Measurements from ENCODE around the gene PPIL4. TPM values are rescaled to one million over a fixed set of nuclear protein-coding genes. Genes with fewer than 3 reads are reported as not detected.

The PPIL4 gene
- total RNA-seq, 2 experiments from 2014 or later = 51.8 to 53.5 TPM

GRCh38 chr6:149501768-149502167 lies 44.1 kb downstream of the PPIL4 start:
- peaks cover 10% of the 10 kb centered on the region for H3K4me1 ChIP-seq (ENCODE audit: insufficient read depth, low read length)
- Mint-ChIP-seq H3K9me3 (no peaks in the 10 kb centered on the region), H3K27ac (peak overlapping the region; percentile 25), H3K4me1 (ENCODE audit: low read depth) (peaks cover 49% of the 10 kb centered on the region), H3K36me3 (ENCODE audit: low read depth) (peaks cover 59% of the 10 kb centered on the region), H3K27me3 (no peaks in the 10 kb centered on the region), H3K4me3 (no peak overlapping the region)
- POLR2A ChIA-PET = no interaction called here
- H3K27me3 ChIP-seq (ENCODE audit: control insufficient read depth in 1 of 2, insufficient read depth in 2 of 2, low read length in 2 of 2) = no peaks in the 10 kb centered on the region
- H3K36me3 ChIP-seq (ENCODE audit: insufficient read depth, low read length) = peaks cover 18% of the 10 kb centered on the region
- H3K9me3 ChIP-seq (ENCODE audit: control insufficient read depth in 1 of 2, insufficient read depth in 1 of 2, low read length in 2 of 2) = no peaks in the 10 kb centered on the region
- peak overlapping the region in 1 of 2 donors; percentile 21 for H3K27ac ChIP-seq (ENCODE audit: low read depth in 1 of 2, low read length in 2 of 2)
- H3K4me3 ChIP-seq (ENCODE audit: low read length) = no peak overlapping the region
- DNase-seq = no peak
- intact Hi-C loops (cut with DNase I, micrococcal nuclease) = no loop called here
- no peak for ATAC-seq (ENCODE audit: poor library complexity)
- CTCF ChIA-PET = interaction anchor here (2.7 kb wide), 1 partner anchor 17 kb away, joined by 10 read pairs; the partner anchor contains the start of gene ZC3H12D
- no peak for TF ChIP-seq CTCF (IDR thresholded peaks at IDR 0.05)

- peaks cover 18% of the 10 kb centered on the region for H3K36me3 ChIP-seq (ENCODE audit: insufficient read depth, low read length)
- H3K4me3 ChIP-seq (ENCODE audit: low read length) = no peak overlapping the region
- H3K4me1 ChIP-seq (ENCODE audit: insufficient read depth, low read length) = peaks cover 15% of the 10 kb centered on the region
- no peak for DNase-seq
- TF ChIP-seq CTCF (IDR thresholded peaks at IDR 0.05) = no peak
- Mint-ChIP-seq H3K36me3 (ENCODE audit: low read depth) (peaks cover 57% of the 10 kb centered on the region), H3K4me1 (ENCODE audit: low read depth) (peaks cover 54% of the 10 kb centered on the region), H3K4me3 (no peak overlapping the region), H3K9me3 (no peaks in the 10 kb centered on the region), H3K27me3 (no peaks in the 10 kb centered on the region), H3K27ac (peak overlapping the region; percentile 68)
- ChIA-PET POLR2A (no interaction called here), CTCF (no interaction called here)
- ATAC-seq (ENCODE audit: poor library complexity) = no peak
- no peak overlapping the region for H3K27ac ChIP-seq (ENCODE audit: low read depth in 1 of 2, low read length in 2 of 2)
- H3K27me3 ChIP-seq (ENCODE audit: control insufficient read depth in 1 of 2, insufficient read depth in 2 of 2, low read length in 2 of 2) = no peaks in the 10 kb centered on the region
- H3K9me3 ChIP-seq (ENCODE audit: control insufficient read depth in 1 of 2, insufficient read depth in 1 of 2, low read length in 2 of 2) = no peaks in the 10 kb centered on the region
- intact Hi-C loops (cut with DNase I, micrococcal nuclease) = no loop called here
Measured at GRCh38 chr6:149501201-149501600, 44.6 kb downstream of the PPIL4 start.

GRCh38 chr6:149500096-149500495 lies 45.7 kb downstream of the PPIL4 start:
- CTCF ChIA-PET = interaction anchor here (1.1 to 1.3 kb wide), 2 partner anchors 15 to 17 kb away, joined by 4 read pairs; partner anchors contain the start of gene ZC3H12D
- H3K4me3 Mint-ChIP-seq = no peak overlapping the region
- ATAC-seq (ENCODE audit: poor library complexity) (no peak), DNase-seq (no peak)
- H3K27ac Mint-ChIP-seq = peak overlapping the region; percentile 23
- Histone ChIP-seq H3K4me1 (ENCODE audit: insufficient read depth, low read length) (peaks cover 25% of the 10 kb centered on the region), H3K9me3 (ENCODE audit: control insufficient read depth in 1 of 2, insufficient read depth in 1 of 2, low read length in 2 of 2) (no peaks in the 10 kb centered on the region), H3K36me3 (ENCODE audit: insufficient read depth, low read length) (peaks cover 11% of the 10 kb centered on the region), H3K27me3 (ENCODE audit: control insufficient read depth in 1 of 2, insufficient read depth in 2 of 2, low read length in 2 of 2) (no peaks in the 10 kb centered on the region), H3K4me3 (ENCODE audit: low read length) (no peak overlapping the region), H3K27ac (ENCODE audit: low read depth in 1 of 2, low read length in 2 of 2) (no peak overlapping the region)
- intact Hi-C loops (cut with DNase I, micrococcal nuclease) = no loop called here
- no peak for TF ChIP-seq CTCF (IDR thresholded peaks at IDR 0.05)
- POLR2A ChIA-PET = no interaction called here
- no peaks in the 10 kb centered on the region for H3K9me3 Mint-ChIP-seq
- peaks cover 57% of the 10 kb centered on the region for H3K4me1 Mint-ChIP-seq (ENCODE audit: low read depth)
- no peaks in the 10 kb centered on the region for H3K27me3 Mint-ChIP-seq
- peaks cover 47% of the 10 kb centered on the region for H3K36me3 Mint-ChIP-seq (ENCODE audit: low read depth)

Measured in CD4-positive, alpha-beta T cell (primary cell).